Vagina (tissue), 2 donors: ENCODE results near the gene FAF2.

ENCODE experiments used
- POLR2A ChIP-seq, 2 donors: fragments of 450-650 bp; IDR thresholded peaks; one replicate each; pipeline ENCODE4 v1.6.1; 2017; ENCODE audit warnings: antibody characterized with exemption in 2 of 2, mild to moderate bottlenecking in 2 of 2, moderate library complexity in 2 of 2
- POLR2AphosphoS5 ChIP-seq, 2 donors: sonication (generic); formaldehyde crosslinking; IDR thresholded peaks; one replicate each; pipeline ENCODE4 v1.9.0; 2017; ENCODE audit warnings: antibody characterized with exemption in 2 of 2, mild to moderate bottlenecking in 2 of 2, low read depth in 1 of 2; ENCODE audit not compliant: insufficient read depth in 1 of 2
- TF ChIP-seq, protein P1 (sequence below), 3 experiments: fragments of 450-650 bp in 2 of 3; fragments of 200-600 bp in 1 of 3; sonication (generic) in 1 of 3; IDR thresholded peaks; one replicate each; pipeline ENCODE4 v1.5.1; 2017 to 2019; ENCODE audit warnings: antibody characterized with exemption in 3 of 3, mild to moderate bottlenecking in 2 of 3, moderate library complexity in 2 of 3

DNA sequence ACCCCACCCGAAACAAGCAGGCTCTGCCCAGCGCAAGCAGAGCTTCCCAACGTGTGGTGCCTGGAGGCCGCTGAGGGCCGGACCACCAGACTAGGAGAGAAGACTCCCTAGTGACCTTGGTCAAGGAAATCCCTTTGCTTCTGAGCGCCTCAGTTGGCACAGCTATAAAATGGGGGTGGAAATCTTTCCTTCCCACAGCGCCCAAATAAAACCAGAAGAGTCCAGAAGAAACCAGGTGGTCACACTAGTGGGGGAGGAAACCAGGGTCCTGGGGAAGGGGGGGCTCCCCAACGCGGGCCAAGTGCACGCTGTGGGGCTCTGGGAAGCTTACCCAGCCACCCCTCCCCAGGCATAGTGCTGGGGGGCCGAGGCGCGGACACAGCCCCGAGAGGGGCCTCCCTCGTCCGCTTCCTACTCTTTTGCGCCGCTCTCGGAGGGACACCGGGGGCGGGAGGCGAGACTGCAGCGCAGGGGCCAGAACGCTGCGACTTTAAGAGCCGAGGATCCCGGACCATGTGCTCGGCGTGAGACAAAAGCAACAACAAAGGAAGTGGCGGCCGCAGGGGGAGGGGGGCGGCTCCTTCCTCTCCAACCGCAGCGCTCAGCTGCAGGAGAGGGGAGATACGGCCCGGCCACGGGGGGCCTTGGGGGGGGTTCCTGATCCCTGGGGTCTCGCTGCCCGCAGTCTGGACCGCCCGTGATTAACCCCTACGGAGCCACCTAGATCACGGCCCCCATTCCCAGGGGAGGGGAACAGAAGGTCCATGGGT lies 88.1 kb downstream of the FAF2 start:
- no peak for TF ChIP-seq POLR2A (IDR thresholded peaks at IDR 0.05)
- TF ChIP-seq, protein P1, sequence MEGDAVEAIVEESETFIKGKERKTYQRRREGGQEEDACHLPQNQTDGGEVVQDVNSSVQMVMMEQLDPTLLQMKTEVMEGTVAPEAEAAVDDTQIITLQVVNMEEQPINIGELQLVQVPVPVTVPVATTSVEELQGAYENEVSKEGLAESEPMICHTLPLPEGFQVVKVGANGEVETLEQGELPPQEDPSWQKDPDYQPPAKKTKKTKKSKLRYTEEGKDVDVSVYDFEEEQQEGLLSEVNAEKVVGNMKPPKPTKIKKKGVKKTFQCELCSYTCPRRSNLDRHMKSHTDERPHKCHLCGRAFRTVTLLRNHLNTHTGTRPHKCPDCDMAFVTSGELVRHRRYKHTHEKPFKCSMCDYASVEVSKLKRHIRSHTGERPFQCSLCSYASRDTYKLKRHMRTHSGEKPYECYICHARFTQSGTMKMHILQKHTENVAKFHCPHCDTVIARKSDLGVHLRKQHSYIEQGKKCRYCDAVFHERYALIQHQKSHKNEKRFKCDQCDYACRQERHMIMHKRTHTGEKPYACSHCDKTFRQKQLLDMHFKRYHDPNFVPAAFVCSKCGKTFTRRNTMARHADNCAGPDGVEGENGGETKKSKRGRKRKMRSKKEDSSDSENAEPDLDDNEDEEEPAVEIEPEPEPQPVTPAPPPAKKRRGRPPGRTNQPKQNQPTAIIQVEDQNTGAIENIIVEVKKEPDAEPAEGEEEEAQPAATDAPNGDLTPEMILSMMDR (IDR thresholded peaks at IDR 0.05) = no peak
- TF ChIP-seq POLR2AphosphoS5 (IDR thresholded peaks at IDR 0.05; ENCODE audit: insufficient read depth in 1 of 2, low read depth in 1 of 2) = no peak
